Breast epithelium (tissue), 4 donors: Measurements from ENCODE around the gene HSD17B14. TPM values are rescaled to one million over a fixed set of nuclear protein-coding genes. Genes with fewer than 3 reads are reported as not detected.
A peak's percentile ranks its signal among the peaks of the same experiment; 100 is the strongest.

ENCODE experiments used
- DNase-seq, 2 donors: peaks; one replicate each; pipeline ENCODE4 v3.0.0-alpha.2; 2019; ENCODE audit warnings: low spot score in 2 of 2
- H3K27ac ChIP-seq, 2 donors: fragments of 200-600 bp; sonication (generic) in 1 of 2; one replicate each; pipeline ENCODE4 v1.5.1; 2016 to 2019; ENCODE audit warnings: mild to moderate bottlenecking in 1 of 2
- H3K27me3 ChIP-seq, 2 donors: fragments of 200-600 bp; sonication (generic) in 1 of 2; one replicate each; pipeline versions ENCODE4 v1.5.1 to v1.6.0; 2017 to 2019; ENCODE audit warnings: control low read depth in 1 of 2, mild to moderate bottlenecking in 1 of 2
- H3K36me3 ChIP-seq: fragments of 200-600 bp; one replicate; pipeline ENCODE4 v1.5.1; 2019
- H3K4me1 ChIP-seq, 2 donors: fragments of 200-600 bp; sonication (generic); one replicate each; pipeline ENCODE4 v1.5.1; 2016 to 2019; ENCODE audit warnings: control low read depth in 1 of 2
- H3K4me3 ChIP-seq, 3 donors: fragments of 200-600 bp; sonication (generic); 1 replicate in 2 of 3; 2 replicates in 1 of 3; pipeline ENCODE4 v1.5.1; 2016 to 2019; ENCODE audit warnings: mild to moderate bottlenecking in 3 of 3, moderate library complexity in 2 of 3
- H3K9me3 ChIP-seq, 2 donors: fragments of 200-600 bp; sonication (generic) in 1 of 2; one replicate each; pipeline ENCODE4 v1.5.1; 2016 to 2019; ENCODE audit warnings: control low read depth in 1 of 2
- CTCF ChIP-seq, 3 donors: fragments of 450-650 bp; IDR thresholded peaks; one replicate each; pipeline ENCODE4 v1.5.1; 2016 to 2017; ENCODE audit warnings: antibody characterized with exemption in 3 of 3, mild to moderate bottlenecking in 3 of 3, moderate library complexity in 3 of 3
- POLR2A ChIP-seq: fragments of 450-650 bp; IDR thresholded peaks from one replicate; pipeline ENCODE4 v1.6.1; 2016; ENCODE audit warnings: antibody characterized with exemption, mild to moderate bottlenecking, moderate library complexity
- POLR2AphosphoS5 ChIP-seq, 3 donors: sonication (generic); formaldehyde crosslinking; IDR thresholded peaks; one replicate each; pipeline ENCODE4 v1.6.1; 2017; ENCODE audit warnings: antibody characterized with exemption in 3 of 3
- intact Hi-C: fragments of 100-400 bp; cut with DNase I; formaldehyde crosslinking; loops from one replicate; pipeline ENCODE4 v1.15.1; 2023; ENCODE audit warnings: low total_unique reads
- total RNA-seq, 3 donors: library from RNA; depleted of rRNA; stranded (reverse); fragments of >200 nt; gene quantifications; one replicate each; pipeline ENCODE4 v1.1.0, GENCODE V29; 2016

HSD17B14 gene
- total RNA-seq, 3 donors from 2014 or later = 13.1 to 18.6 (median 14.6) TPM

- no peaks in the 10 kb centered on the region for H3K4me1 ChIP-seq
- H3K27ac ChIP-seq = no peak overlapping the region
- intact Hi-C loops = no loop called here
- no peak overlapping the region for H3K4me3 ChIP-seq
- no peaks in the 10 kb centered on the region for H3K9me3 ChIP-seq
- no peaks in the 10 kb centered on the region for H3K36me3 ChIP-seq
- DNase-seq = no peak
- TF ChIP-seq CTCF (IDR thresholded peaks at IDR 0.05) = no peak
- no peak for TF ChIP-seq POLR2A
- no peak for TF ChIP-seq POLR2AphosphoS5 (IDR thresholded peaks at IDR 0.05)
- no peaks in the 10 kb centered on the region for H3K27me3 ChIP-seq
Measured at GRCh38 chr19:48841571-48841970, 5.3 kb upstream of the HSD17B14 start.

- no peak for DNase-seq
- intact Hi-C loops = no loop called here
- Histone ChIP-seq H3K27me3 (no peaks in the 10 kb centered on the region), H3K27ac (no peak overlapping the region), H3K4me1 (no peaks in the 10 kb centered on the region), H3K4me3 (no peak overlapping the region), H3K36me3 (no peaks in the 10 kb centered on the region), H3K9me3 (no peaks in the 10 kb centered on the region)
- TF ChIP-seq POLR2AphosphoS5 (IDR thresholded peaks at IDR 0.05) (no peak), CTCF (IDR thresholded peaks at IDR 0.05) (no peak), POLR2A (no peak)
Measured at GRCh38 chr19:48841047-48841446, 4.8 kb upstream of the HSD17B14 start.

GRCh38 chr19:48837687-48838086 is 1.4 kb upstream of the HSD17B14 start:
- peak overlapping the region; percentile 88 to 91 for H3K27ac ChIP-seq
- TF ChIP-seq CTCF (IDR thresholded peaks at IDR 0.05) = no peak
- no peaks in the 10 kb centered on the region for H3K27me3 ChIP-seq
- no peaks in the 10 kb centered on the region for H3K4me1 ChIP-seq
- H3K4me3 ChIP-seq = no peak overlapping the region
- H3K36me3 ChIP-seq = no peaks in the 10 kb centered on the region
- H3K9me3 ChIP-seq = no peaks in the 10 kb centered on the region
- intact Hi-C loops = no loop called here
- no peak for DNase-seq

GRCh38 chr19:48837051-48837524 is 797 bp upstream of the HSD17B14 start:
- Histone ChIP-seq H3K27me3 (no peaks in the 10 kb centered on the region), H3K36me3 (no peaks in the 10 kb centered on the region), H3K27ac (peak overlapping the region; percentile 88 to 91), H3K9me3 (no peaks in the 10 kb centered on the region), H3K4me1 (no peaks in the 10 kb centered on the region), H3K4me3 (peak overlapping the region; percentile 41 to 69 (median 52))
- peak in 1 of 3 donors; percentile 53 for TF ChIP-seq POLR2AphosphoS5 (IDR thresholded peaks at IDR 0.05)
- TF ChIP-seq CTCF (IDR thresholded peaks at IDR 0.05) = no peak
- intact Hi-C loops = no loop called here
- DNase-seq = peak; percentile 65 to 86

GRCh38 chr19:48835734-48836088 is 580 bp downstream of the HSD17B14 start:
- Histone ChIP-seq H3K4me3 (peak overlapping the region; percentile 41 to 69 (median 52)), H3K4me1 (no peaks in the 10 kb centered on the region), H3K27me3 (no peaks in the 10 kb centered on the region), H3K36me3 (no peaks in the 10 kb centered on the region), H3K27ac (peak overlapping the region; percentile 88 to 91), H3K9me3 (no peaks in the 10 kb centered on the region)
- intact Hi-C loops = no loop called here
- DNase-seq = peak; percentile 95
- peak; percentile 87 to 96 (median 95) for TF ChIP-seq POLR2AphosphoS5 (IDR thresholded peaks at IDR 0.05)
- TF ChIP-seq CTCF (IDR thresholded peaks at IDR 0.05) = peak; percentile 90 to 98 (median 97)
- TF ChIP-seq POLR2A = no peak
